DMS 273 treated with DMSO at 0.1 percent for 48 hours (cell line): ENCODE data around the gene GARNL3.

Experiments used
- DNase-seq: peaks from one replicate; lab custom pipeline; 2025; lab: John Stamatoyannopoulos, UW

Gene GARNL3

GRCh38 chr9:127388037-127388855, 123.7 kb downstream of the GARNL3 start:
- DNase-seq: no peak

- DNase-seq: no peak
Observed at GRCh38 chr9:127388856-127389238, 124.3 kb downstream of the GARNL3 start.

- no peak for DNase-seq
Observed at GRCh38 chr9:127389381-127390247, 125.0 kb downstream of the GARNL3 start.

DNA sequence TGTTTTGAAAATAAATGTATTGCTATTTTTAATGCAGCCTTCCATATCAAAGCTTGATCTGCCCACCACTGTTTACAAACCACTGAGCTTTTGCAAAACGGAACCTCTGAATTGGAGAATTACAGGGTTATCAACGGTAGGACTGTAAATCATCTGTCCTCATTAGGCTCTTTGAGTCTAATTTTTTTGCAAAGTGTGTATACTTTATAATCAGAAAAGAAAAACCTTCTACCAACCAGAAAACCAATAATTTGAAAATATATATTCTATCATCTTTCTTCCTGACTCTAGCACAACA, 125.6 kb downstream of the GARNL3 start:
- DNase-seq: no peak

- DNase-seq: no peak
Observed at GRCh38 chr9:127390563-127390962, 126.0 kb downstream of the GARNL3 start.

- no peak for DNase-seq
Observed at GRCh38 chr9:127392166-127392565, 127.6 kb downstream of the GARNL3 start.

GRCh38 chr9:127392976-127393375, 128.4 kb downstream of the GARNL3 start:
- no peak for DNase-seq

GRCh38 chr9:127393645-127394044, 129.1 kb downstream of the GARNL3 start:
- DNase-seq: no peak

- DNase-seq: no peak
Observed at GRCh38 chr9:127395497-127396252, 131.1 kb downstream of the GARNL3 start.

DNA sequence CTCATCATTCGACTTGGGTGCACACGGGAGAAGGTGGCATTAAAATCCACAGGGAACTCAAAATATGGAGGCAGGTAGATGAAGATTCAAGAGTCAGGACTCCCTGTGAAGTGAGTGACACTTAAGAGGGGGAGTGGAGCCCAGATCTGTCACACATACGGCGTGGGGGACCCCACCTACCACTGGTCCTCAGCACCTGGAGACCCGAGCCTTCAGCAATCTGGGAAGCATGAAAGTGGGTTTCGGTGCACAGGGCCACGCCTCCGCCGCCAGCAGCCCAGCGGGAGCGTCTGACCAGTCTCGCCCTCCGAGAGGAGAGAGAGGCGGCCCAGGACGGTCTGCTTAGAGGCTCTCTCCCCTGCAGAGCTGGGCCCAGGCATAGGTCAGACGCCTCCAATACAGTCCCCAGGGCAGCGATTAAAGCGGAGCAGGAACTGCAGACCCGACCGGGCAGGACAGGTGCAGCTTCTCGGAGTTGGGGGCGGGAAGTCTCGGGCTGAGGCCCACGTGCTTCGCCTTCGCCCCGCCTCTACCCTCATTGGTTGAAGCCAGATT, 131.8 kb downstream of the GARNL3 start:
- DNase-seq: no peak

GRCh38 chr9:127396808-127397645, 132.5 kb downstream of the GARNL3 start, which contains the start of gene SLC2A8:
Gene SLC2A8, plus strand, starts transcription at chr9:127397169. Its CDS starts 62 bp downstream, at chr9:127397231.
- peak; percentile 99 for DNase-seq

DNA sequence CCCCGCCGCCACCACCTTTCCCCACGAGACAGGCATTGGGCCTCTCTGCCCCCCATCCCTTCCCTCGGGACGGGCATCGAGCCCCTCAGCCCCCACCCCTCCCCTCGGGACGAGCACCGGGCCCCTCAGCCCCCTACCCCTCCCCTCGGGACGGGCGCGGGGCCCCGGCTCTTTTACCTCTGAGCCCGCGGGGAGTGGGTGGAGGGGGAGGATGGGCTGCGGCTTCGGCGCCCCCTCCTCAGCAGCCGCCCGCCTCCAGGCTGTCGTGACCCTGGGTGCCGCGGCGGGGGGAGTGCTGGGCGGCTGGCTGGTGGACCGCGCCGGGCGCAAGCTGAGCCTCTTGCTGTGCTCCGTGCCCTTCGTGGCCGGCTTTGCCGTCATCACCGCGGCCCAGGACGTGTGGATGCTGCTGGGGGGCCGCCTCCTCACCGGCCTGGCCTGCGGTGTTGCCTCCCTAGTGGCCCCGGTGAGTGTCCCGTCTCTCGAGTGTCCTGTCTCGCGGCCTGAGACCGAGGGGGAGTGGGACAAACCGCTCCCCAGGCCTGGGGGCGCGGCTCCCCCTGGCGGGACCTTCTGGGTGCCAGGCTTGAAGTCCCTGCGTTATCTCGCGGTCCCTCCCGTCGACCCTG, 133.2 kb downstream of the GARNL3 start:
- no peak for DNase-seq

DNA sequence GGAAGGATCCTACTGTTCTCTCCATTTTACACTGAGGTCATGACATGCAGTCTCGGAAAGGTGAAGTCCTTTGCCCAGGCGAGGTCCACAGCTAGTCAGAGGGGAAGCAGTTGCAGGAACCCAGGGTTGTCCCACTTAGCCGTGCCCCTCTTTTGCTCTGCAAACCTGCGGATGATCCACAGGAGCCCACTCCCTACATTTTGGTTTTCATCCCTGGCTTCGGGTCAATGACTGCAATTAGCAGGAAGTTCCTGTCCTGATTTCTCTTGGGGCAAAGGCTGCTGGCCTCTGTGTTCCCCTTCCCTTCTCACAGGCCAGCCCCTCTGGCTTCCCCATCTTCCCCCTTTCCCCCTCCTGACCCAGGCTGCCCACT, 133.7 kb downstream of the GARNL3 start:
- no peak for DNase-seq

GRCh38 chr9:127398715-127399400, 134.3 kb downstream of the GARNL3 start:
- no peak for DNase-seq

- no peak for DNase-seq
Observed at GRCh38 chr9:127399736-127400269, 135.2 kb downstream of the GARNL3 start.

- DNase-seq: no peak
Observed at GRCh38 chr9:127402401-127403090, 138.0 kb downstream of the GARNL3 start.

GRCh38 chr9:127403507-127404192, 139.1 kb downstream of the GARNL3 start:
- no peak for DNase-seq

GRCh38 chr9:127404631-127405030, 140.1 kb downstream of the GARNL3 start:
- no peak for DNase-seq
